Measurements from ENCODE around the gene NEURL3. TPM values are rescaled to one million over a fixed set of nuclear protein-coding genes. Genes with fewer than 3 reads are reported as not detected.

The NEURL3 gene
- total RNA-seq, 5 donors from 2014 or later (not counting 1 experiment from before 2014, with no cell fraction given) = 0.23 TPM; not detected in 4

GRCh38 chr2:96522304-96523203 is 17.4 kb upstream of the NEURL3 start:
- WGBS (ENCODE audit: insufficient coverage) = 90% methylated on average over 2 of the region's 9 CpGs
- H3K27me3 Mint-ChIP-seq = no peaks in the 10 kb centered on the region
- H3K27ac Mint-ChIP-seq = no peak overlapping the region

GRCh38 chr2:96521219-96521618 is 16.1 kb upstream of the NEURL3 start:
- peaks cover 8 to 27% (median 12%) of the 10 kb centered on the region in 3 donors for H3K4me1 Mint-ChIP-seq
- WGBS (ENCODE audit: insufficient coverage) = no CpG with 5 or more reads among the region's 2 CpGs
- CTCF ChIA-PET = no interaction called here

More at GRCh38 chr2:96522304-96523203, 17.4 kb upstream of the NEURL3 start:
- POLR2A ChIA-PET = no interaction called here
- DNase-seq = no peak
- no peaks in the 10 kb centered on the region for H3K9me3 ChIP-seq
- Mint-ChIP-seq H3K4me1 (peaks cover 15 to 34% (median 19%) of the 10 kb centered on the region in 3 donors), H3K4me3 (no peak overlapping the region), H3K36me3 (no peaks in the 10 kb centered on the region), H3K9me3 (no peaks in the 10 kb centered on the region)
- H3K27me3 ChIP-seq (replicated peaks in 1 of 2; ENCODE audit: control insufficient read depth in 2 of 2, extremely low read depth in 1 of 2, insufficient read depth in 2 of 2, low read length in 1 of 2) = peaks cover 0 to 10% of the 10 kb centered on the region in 2 experiments
- H3K4me3 ChIP-seq (ENCODE audit: control insufficient read depth in 1 of 2, extremely low read depth in 1 of 2, low read length in 1 of 2) = no peak overlapping the region
- no peak for ATAC-seq (replicated peaks in 1 of 4)
- H3K4me1 ChIP-seq (ENCODE audit: control insufficient read depth in 1 of 2, extremely low read depth in 1 of 2, insufficient read depth in 2 of 2, low read length in 2 of 2) = peaks cover 0 to 43% of the 10 kb centered on the region in 2 experiments
- CTCF ChIA-PET = interaction anchor here in 1 of 2 donors (0.6 kb wide), 1 partner anchor 255 kb away, joined by 3 read pairs; no protein-coding TSS in a partner anchor
- no peak overlapping the region for H3K27ac ChIP-seq (ENCODE audit: low read length)
- no peaks in the 10 kb centered on the region for H3K36me3 ChIP-seq (ENCODE audit: control insufficient read depth in 2 of 2, extremely low read depth in 1 of 2, insufficient read depth in 1 of 2, low read length in 1 of 2)

GRCh38 chr2:96520697-96521096 is 15.5 kb upstream of the NEURL3 start:
- peaks cover 8 to 23% (median 11%) of the 10 kb centered on the region in 3 donors for H3K4me1 Mint-ChIP-seq
- WGBS (ENCODE audit: insufficient coverage) = 80% methylated on average over 1 of the region's 3 CpGs
- no peaks in the 10 kb centered on the region for H3K36me3 ChIP-seq (ENCODE audit: control insufficient read depth in 2 of 2, extremely low read depth in 1 of 2, insufficient read depth in 1 of 2, low read length in 1 of 2)
- H3K9me3 Mint-ChIP-seq = peaks cover 0 to 6% (median 4%) of the 10 kb centered on the region in 3 donors
- H3K4me3 ChIP-seq (ENCODE audit: control insufficient read depth in 1 of 2, extremely low read depth in 1 of 2, low read length in 1 of 2) = no peak overlapping the region
- no peaks in the 10 kb centered on the region for H3K9me3 ChIP-seq
- H3K27me3 ChIP-seq (replicated peaks in 1 of 2; ENCODE audit: control insufficient read depth in 2 of 2, extremely low read depth in 1 of 2, insufficient read depth in 2 of 2, low read length in 1 of 2) = peaks cover 0 to 5% of the 10 kb centered on the region in 2 experiments
- no peaks in the 10 kb centered on the region for H3K27me3 Mint-ChIP-seq
- no peak for DNase-seq
- ATAC-seq (replicated peaks in 1 of 4) = no peak
- peaks cover 5% of the 10 kb centered on the region for H3K36me3 Mint-ChIP-seq
- H3K4me1 ChIP-seq (ENCODE audit: control insufficient read depth in 1 of 2, extremely low read depth in 1 of 2, insufficient read depth in 2 of 2, low read length in 2 of 2) = peaks cover 0 to 27% of the 10 kb centered on the region in 2 experiments
- H3K27ac ChIP-seq (ENCODE audit: low read length) = no peak overlapping the region
- CTCF ChIA-PET = no interaction called here
- POLR2A ChIA-PET = no interaction called here
- no peak overlapping the region for H3K27ac Mint-ChIP-seq
- no peak overlapping the region for H3K4me3 Mint-ChIP-seq

More at GRCh38 chr2:96521219-96521618, 16.1 kb upstream of the NEURL3 start:
- H3K27me3 ChIP-seq (replicated peaks in 1 of 2; ENCODE audit: control insufficient read depth in 2 of 2, extremely low read depth in 1 of 2, insufficient read depth in 2 of 2, low read length in 1 of 2) = peaks cover 0 to 8% of the 10 kb centered on the region in 2 experiments
- H3K9me3 Mint-ChIP-seq = peaks cover 0 to 6% (median 4%) of the 10 kb centered on the region in 3 donors
- H3K9me3 ChIP-seq = no peaks in the 10 kb centered on the region
- POLR2A ChIA-PET = no interaction called here
- no peak overlapping the region for H3K27ac Mint-ChIP-seq
- peaks cover 5% of the 10 kb centered on the region for H3K36me3 Mint-ChIP-seq
- no peak overlapping the region for H3K4me3 ChIP-seq (ENCODE audit: control insufficient read depth in 1 of 2, extremely low read depth in 1 of 2, low read length in 1 of 2)
- H3K4me1 ChIP-seq (ENCODE audit: control insufficient read depth in 1 of 2, extremely low read depth in 1 of 2, insufficient read depth in 2 of 2, low read length in 2 of 2) = peaks cover 0 to 32% of the 10 kb centered on the region in 2 experiments
- no peaks in the 10 kb centered on the region for H3K36me3 ChIP-seq (ENCODE audit: control insufficient read depth in 2 of 2, extremely low read depth in 1 of 2, insufficient read depth in 1 of 2, low read length in 1 of 2)
- no peaks in the 10 kb centered on the region for H3K27me3 Mint-ChIP-seq
- no peak overlapping the region for H3K4me3 Mint-ChIP-seq
- H3K27ac ChIP-seq (ENCODE audit: low read length) = no peak overlapping the region
- no peak for ATAC-seq (replicated peaks in 1 of 4)
- no peak for DNase-seq

- ATAC-seq (replicated peaks in 1 of 4) = no peak
- Mint-ChIP-seq H3K4me1 (peaks cover 8 to 23% (median 11%) of the 10 kb centered on the region in 3 donors), H3K36me3 (peaks cover 5% of the 10 kb centered on the region), H3K27ac (no peak overlapping the region), H3K27me3 (no peaks in the 10 kb centered on the region), H3K4me3 (no peak overlapping the region), H3K9me3 (peaks cover 0 to 6% (median 4%) of the 10 kb centered on the region in 3 donors)
- ChIA-PET CTCF (no interaction called here), POLR2A (no interaction called here)
- WGBS (ENCODE audit: insufficient coverage) = no CpG with 5 or more reads among the region's 4 CpGs
- no peak for DNase-seq
- peaks cover 0 to 5% of the 10 kb centered on the region in 2 experiments for H3K27me3 ChIP-seq (replicated peaks in 1 of 2; ENCODE audit: control insufficient read depth in 2 of 2, extremely low read depth in 1 of 2, insufficient read depth in 2 of 2, low read length in 1 of 2)
- H3K4me3 ChIP-seq (ENCODE audit: control insufficient read depth in 1 of 2, extremely low read depth in 1 of 2, low read length in 1 of 2) = no peak overlapping the region
- no peaks in the 10 kb centered on the region for H3K9me3 ChIP-seq
- peaks cover 0 to 23% of the 10 kb centered on the region in 2 experiments for H3K4me1 ChIP-seq (ENCODE audit: control insufficient read depth in 1 of 2, extremely low read depth in 1 of 2, insufficient read depth in 2 of 2, low read length in 2 of 2)
- no peak overlapping the region for H3K27ac ChIP-seq (ENCODE audit: low read length)
- no peaks in the 10 kb centered on the region for H3K36me3 ChIP-seq (ENCODE audit: control insufficient read depth in 2 of 2, extremely low read depth in 1 of 2, insufficient read depth in 1 of 2, low read length in 1 of 2)
Observed at GRCh38 chr2:96520231-96520630, 15.1 kb upstream of the NEURL3 start.

- no peak overlapping the region for H3K27ac Mint-ChIP-seq
- CTCF ChIA-PET = no interaction called here
Observed at GRCh38 chr2:96517079-96517478, 11.9 kb upstream of the NEURL3 start.

GRCh38 chr2:96514521-96514920 is 9.4 kb upstream of the NEURL3 start:
- Mint-ChIP-seq H3K4me1 (peaks cover 0 to 2% (median under 1%) of the 10 kb centered on the region in 3 donors), H3K4me3 (no peak overlapping the region), H3K27me3 (peaks cover 2 to 10% of the 10 kb centered on the region in 2 donors), H3K9me3 (peaks cover 0 to 6% (median 4%) of the 10 kb centered on the region in 3 donors), H3K27ac (no peak overlapping the region), H3K36me3 (peaks cover 5% of the 10 kb centered on the region)
- POLR2A ChIA-PET = no interaction called here
- Histone ChIP-seq H3K27me3 (replicated peaks in 1 of 2; ENCODE audit: control insufficient read depth in 2 of 2, extremely low read depth in 1 of 2, insufficient read depth in 2 of 2, low read length in 1 of 2) (peaks cover 0 to 16% of the 10 kb centered on the region in 2 experiments), H3K36me3 (ENCODE audit: control insufficient read depth in 2 of 2, extremely low read depth in 1 of 2, insufficient read depth in 1 of 2, low read length in 1 of 2) (no peaks in the 10 kb centered on the region), H3K27ac (ENCODE audit: low read length) (no peak overlapping the region), H3K9me3 (no peaks in the 10 kb centered on the region), H3K4me3 (ENCODE audit: control insufficient read depth in 1 of 2, extremely low read depth in 1 of 2, low read length in 1 of 2) (no peak overlapping the region), H3K4me1 (ENCODE audit: control insufficient read depth in 1 of 2, extremely low read depth in 1 of 2, insufficient read depth in 2 of 2, low read length in 2 of 2) (peaks cover 0 to 1% of the 10 kb centered on the region in 2 experiments)
- WGBS (ENCODE audit: insufficient coverage) = 93% methylated on average over 3 of the region's 6 CpGs
- DNase-seq = no peak
- CTCF ChIA-PET = no interaction called here
- no peak for ATAC-seq (replicated peaks in 1 of 4)

More at GRCh38 chr2:96517079-96517478, 11.9 kb upstream of the NEURL3 start:
- H3K36me3 ChIP-seq (ENCODE audit: control insufficient read depth in 2 of 2, extremely low read depth in 1 of 2, insufficient read depth in 1 of 2, low read length in 1 of 2) = no peaks in the 10 kb centered on the region
- H3K4me3 ChIP-seq (ENCODE audit: control insufficient read depth in 1 of 2, extremely low read depth in 1 of 2, low read length in 1 of 2) = no peak overlapping the region
- no peak for ATAC-seq (replicated peaks in 1 of 4)
- Mint-ChIP-seq H3K36me3 (peaks cover 5% of the 10 kb centered on the region), H3K4me1 (no peaks in the 10 kb centered on the region), H3K9me3 (peaks cover 0 to 6% (median 4%) of the 10 kb centered on the region in 3 donors), H3K27me3 (peaks cover 0 to 1% of the 10 kb centered on the region in 2 donors), H3K4me3 (no peak overlapping the region)
- H3K27ac ChIP-seq (ENCODE audit: low read length) = no peak overlapping the region
- no peaks in the 10 kb centered on the region for H3K9me3 ChIP-seq
- POLR2A ChIA-PET = no interaction called here
- no CpG with 5 or more reads among the region's 1 CpG for WGBS (ENCODE audit: insufficient coverage)
- DNase-seq = no peak
- H3K27me3 ChIP-seq (replicated peaks in 1 of 2; ENCODE audit: control insufficient read depth in 2 of 2, extremely low read depth in 1 of 2, insufficient read depth in 2 of 2, low read length in 1 of 2) = peaks cover 0 to 4% of the 10 kb centered on the region in 2 experiments
- no peaks in the 10 kb centered on the region for H3K4me1 ChIP-seq (ENCODE audit: control insufficient read depth in 1 of 2, extremely low read depth in 1 of 2, insufficient read depth in 2 of 2, low read length in 2 of 2)

Measured in T-cell (primary cell).